Measurements from ENCODE around the gene TRMT44.

DNA sequence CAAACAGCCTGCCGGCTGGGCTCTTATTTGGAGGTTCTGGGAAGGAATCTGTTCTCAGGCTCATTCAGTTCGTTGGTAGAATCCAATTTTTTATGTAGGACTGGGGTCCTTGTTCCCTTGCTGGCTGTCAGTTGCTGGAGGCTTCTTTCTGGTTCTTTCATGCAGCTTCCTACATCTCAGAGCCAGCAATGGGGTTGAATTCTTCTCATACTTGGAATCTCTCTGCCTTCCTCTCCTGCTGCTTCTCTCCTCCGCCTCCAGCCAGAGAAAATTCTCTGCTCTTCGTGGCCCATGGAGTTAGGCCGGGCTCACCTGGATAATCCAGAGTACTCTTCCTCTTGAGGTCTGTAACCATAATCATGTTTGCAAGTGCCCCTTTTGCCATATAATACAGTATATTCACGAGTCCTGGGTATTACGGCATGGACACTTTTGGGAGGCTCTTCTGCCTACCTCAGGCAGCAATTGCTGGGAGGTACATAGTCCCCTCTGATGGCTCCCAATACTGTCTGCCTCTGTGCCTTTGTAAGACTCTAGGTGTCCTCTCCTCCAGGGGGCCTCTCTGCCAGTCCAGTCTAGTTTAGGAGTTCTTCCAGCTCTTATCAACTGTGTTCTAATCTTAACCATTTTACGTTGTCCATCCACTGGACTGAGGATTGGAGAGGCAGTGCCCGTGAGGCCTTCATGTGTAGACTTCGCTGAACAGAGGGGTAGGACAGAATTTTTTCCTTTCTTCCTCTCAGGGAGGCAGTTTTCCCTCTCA is 2.2 kb downstream of the TRMT44 start:
- TF ChIP-seq, protein P1, sequence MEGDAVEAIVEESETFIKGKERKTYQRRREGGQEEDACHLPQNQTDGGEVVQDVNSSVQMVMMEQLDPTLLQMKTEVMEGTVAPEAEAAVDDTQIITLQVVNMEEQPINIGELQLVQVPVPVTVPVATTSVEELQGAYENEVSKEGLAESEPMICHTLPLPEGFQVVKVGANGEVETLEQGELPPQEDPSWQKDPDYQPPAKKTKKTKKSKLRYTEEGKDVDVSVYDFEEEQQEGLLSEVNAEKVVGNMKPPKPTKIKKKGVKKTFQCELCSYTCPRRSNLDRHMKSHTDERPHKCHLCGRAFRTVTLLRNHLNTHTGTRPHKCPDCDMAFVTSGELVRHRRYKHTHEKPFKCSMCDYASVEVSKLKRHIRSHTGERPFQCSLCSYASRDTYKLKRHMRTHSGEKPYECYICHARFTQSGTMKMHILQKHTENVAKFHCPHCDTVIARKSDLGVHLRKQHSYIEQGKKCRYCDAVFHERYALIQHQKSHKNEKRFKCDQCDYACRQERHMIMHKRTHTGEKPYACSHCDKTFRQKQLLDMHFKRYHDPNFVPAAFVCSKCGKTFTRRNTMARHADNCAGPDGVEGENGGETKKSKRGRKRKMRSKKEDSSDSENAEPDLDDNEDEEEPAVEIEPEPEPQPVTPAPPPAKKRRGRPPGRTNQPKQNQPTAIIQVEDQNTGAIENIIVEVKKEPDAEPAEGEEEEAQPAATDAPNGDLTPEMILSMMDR (IDR thresholded peaks at IDR 0.05 in 2 of 3, conservative IDR thresholded peaks at IDR 0.05 in 1 of 3; ENCODE audit: borderline replicate concordance in 1 of 3, insufficient read depth in 1 of 3, low read depth in 2 of 3, low read length in 2 of 3): no peak
- TF ChIP-seq RAD21 (IDR thresholded peaks at IDR 0.05; ENCODE audit: low read depth) (no peak), YY1 (IDR thresholded peaks at IDR 0.05; ENCODE audit: extremely low read depth, insufficient replicate concordance, low read depth, low read length) (no peak), POLR2AphosphoS5 (IDR thresholded peaks at IDR 0.05; ENCODE audit: low read depth, low read length) (no peak), POLR2A (IDR thresholded peaks at IDR 0.05; ENCODE audit: borderline replicate concordance, extremely low read depth, insufficient read depth, insufficient read length) (no peak), ZNF274 (IDR thresholded peaks at IDR 0.05; ENCODE audit: low read depth, low read length) (no peak), EZH2phosphoT487 (IDR thresholded peaks at IDR 0.05; ENCODE audit: borderline replicate concordance) (no peak), SP1 (IDR thresholded peaks at IDR 0.05; ENCODE audit: low read depth) (no peak), JUND (IDR thresholded peaks at IDR 0.05) (no peak), SIN3A (IDR thresholded peaks at IDR 0.05; ENCODE audit: low read depth) (no peak), EGR1 (IDR thresholded peaks at IDR 0.05; ENCODE audit: low read depth) (no peak)
- TF ChIP-seq, protein P2, sequence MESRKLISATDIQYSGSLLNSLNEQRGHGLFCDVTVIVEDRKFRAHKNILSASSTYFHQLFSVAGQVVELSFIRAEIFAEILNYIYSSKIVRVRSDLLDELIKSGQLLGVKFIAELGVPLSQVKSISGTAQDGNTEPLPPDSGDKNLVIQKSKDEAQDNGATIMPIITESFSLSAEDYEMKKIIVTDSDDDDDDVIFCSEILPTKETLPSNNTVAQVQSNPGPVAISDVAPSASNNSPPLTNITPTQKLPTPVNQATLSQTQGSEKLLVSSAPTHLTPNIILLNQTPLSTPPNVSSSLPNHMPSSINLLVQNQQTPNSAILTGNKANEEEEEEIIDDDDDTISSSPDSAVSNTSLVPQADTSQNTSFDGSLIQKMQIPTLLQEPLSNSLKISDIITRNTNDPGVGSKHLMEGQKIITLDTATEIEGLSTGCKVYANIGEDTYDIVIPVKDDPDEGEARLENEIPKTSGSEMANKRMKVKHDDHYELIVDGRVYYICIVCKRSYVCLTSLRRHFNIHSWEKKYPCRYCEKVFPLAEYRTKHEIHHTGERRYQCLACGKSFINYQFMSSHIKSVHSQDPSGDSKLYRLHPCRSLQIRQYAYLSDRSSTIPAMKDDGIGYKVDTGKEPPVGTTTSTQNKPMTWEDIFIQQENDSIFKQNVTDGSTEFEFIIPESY (IDR thresholded peaks at IDR 0.05; ENCODE audit: extremely low read depth, insufficient replicate concordance, low read length): no peak
- TF ChIP-seq, protein P3, sequence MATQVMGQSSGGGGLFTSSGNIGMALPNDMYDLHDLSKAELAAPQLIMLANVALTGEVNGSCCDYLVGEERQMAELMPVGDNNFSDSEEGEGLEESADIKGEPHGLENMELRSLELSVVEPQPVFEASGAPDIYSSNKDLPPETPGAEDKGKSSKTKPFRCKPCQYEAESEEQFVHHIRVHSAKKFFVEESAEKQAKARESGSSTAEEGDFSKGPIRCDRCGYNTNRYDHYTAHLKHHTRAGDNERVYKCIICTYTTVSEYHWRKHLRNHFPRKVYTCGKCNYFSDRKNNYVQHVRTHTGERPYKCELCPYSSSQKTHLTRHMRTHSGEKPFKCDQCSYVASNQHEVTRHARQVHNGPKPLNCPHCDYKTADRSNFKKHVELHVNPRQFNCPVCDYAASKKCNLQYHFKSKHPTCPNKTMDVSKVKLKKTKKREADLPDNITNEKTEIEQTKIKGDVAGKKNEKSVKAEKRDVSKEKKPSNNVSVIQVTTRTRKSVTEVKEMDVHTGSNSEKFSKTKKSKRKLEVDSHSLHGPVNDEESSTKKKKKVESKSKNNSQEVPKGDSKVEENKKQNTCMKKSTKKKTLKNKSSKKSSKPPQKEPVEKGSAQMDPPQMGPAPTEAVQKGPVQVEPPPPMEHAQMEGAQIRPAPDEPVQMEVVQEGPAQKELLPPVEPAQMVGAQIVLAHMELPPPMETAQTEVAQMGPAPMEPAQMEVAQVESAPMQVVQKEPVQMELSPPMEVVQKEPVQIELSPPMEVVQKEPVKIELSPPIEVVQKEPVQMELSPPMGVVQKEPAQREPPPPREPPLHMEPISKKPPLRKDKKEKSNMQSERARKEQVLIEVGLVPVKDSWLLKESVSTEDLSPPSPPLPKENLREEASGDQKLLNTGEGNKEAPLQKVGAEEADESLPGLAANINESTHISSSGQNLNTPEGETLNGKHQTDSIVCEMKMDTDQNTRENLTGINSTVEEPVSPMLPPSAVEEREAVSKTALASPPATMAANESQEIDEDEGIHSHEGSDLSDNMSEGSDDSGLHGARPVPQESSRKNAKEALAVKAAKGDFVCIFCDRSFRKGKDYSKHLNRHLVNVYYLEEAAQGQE (IDR thresholded peaks at IDR 0.05; ENCODE audit: low read depth): no peak
- TF ChIP-seq, protein P4, sequence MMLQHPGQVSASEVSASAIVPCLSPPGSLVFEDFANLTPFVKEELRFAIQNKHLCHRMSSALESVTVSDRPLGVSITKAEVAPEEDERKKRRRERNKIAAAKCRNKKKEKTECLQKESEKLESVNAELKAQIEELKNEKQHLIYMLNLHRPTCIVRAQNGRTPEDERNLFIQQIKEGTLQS (IDR thresholded peaks at IDR 0.05): no peak
